Limb (tissue), 2 donors: ENCODE data around the gene CSTF2T.

Experiments used
- DNase-seq, 2 donors: peaks; one replicate each; pipeline ENCODE4 v3.0.0-alpha.2; 2016; ENCODE audit errors: extremely low spot score in 2 of 2

The CSTF2T gene

GRCh38 chr10:51699475-51700227 is at the start of gene CSTF2T:
Gene CSTF2T (minus strand): TSS chr10:51699595. CDS start chr10:51699549, 46 bp downstream.
- DNase-seq = peak; percentile 91 to 96

GRCh38 chr10:51748959-51749358 is 49.6 kb upstream of the CSTF2T start:
- no peak for DNase-seq

DNA sequence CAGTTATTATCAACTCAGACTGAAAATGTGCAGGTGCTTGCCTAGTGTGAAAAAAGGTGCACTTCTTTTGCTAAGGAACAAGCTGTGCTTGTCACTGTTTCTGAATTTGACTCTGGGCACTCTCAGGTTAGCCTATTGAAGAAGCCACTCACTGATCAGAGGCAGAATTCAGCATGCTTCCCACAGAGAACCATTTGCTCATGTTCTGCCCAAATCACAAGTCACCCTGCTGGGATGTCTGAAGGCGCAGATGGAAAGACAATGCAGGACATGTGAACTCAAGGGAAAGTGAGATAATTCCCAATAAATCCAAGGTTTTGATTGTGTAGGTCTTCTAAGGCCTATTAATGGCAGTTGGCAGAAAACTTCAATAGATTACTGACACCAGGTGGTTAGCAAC is 47.8 kb upstream of the CSTF2T start:
- DNase-seq = no peak

- no peak for DNase-seq
These were observed 46.0 kb upstream of the CSTF2T start for GRCh38 chr10:51745397-51745796.

GRCh38 chr10:51744235-51745000 is 45.0 kb upstream of the CSTF2T start:
- no peak for DNase-seq

- DNase-seq = no peak
These were observed 43.8 kb upstream of the CSTF2T start for GRCh38 chr10:51743146-51743545.

- no peak for DNase-seq
These were observed 33.7 kb upstream of the CSTF2T start for GRCh38 chr10:51733057-51733456.

GRCh38 chr10:51729822-51730555 is 30.6 kb upstream of the CSTF2T start:
- DNase-seq = no peak

DNA sequence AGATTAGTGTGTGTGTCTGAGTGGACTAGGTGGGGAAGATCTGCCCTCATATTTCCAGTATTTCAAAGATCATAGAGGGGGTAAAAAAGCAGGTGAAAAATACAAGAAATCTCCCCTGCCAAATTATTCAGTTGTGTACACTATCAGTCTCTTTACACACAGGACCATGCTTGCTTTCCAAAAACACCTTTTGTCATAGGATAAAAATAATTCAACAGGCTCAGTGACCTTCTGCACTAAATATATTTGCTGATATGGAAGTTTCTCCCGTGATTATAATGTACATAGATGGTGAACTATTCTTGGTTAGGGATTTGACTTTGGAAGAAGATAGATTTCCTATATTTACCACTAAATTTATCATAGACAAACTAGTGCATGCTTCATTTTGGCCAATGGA is 24.6 kb upstream of the CSTF2T start:
- no peak for DNase-seq

DNA sequence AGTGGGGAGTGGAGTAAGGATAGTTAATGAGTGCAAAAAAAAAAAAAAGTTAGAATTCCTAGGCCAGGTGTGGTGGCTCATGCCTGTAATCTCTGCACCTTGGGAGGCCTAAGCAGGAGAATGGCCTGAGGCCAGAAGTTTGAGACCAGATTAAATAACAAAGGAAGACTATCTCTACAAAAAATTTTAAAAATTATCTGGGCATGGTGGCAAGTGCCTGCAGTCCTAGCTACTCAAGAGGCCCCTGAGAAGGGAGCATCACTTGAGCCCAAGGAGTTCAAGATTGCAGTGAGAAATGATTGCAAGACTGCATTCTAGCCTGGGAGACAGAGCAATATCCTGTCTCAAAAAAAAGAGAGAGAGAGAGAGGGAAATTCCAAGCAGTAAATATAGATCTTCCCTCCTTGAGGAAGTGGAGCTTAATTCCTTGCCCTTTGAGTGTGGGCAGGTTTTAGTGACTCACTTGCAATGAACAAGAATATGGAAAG is 19.5 kb upstream of the CSTF2T start:
- DNase-seq = no peak

DNA sequence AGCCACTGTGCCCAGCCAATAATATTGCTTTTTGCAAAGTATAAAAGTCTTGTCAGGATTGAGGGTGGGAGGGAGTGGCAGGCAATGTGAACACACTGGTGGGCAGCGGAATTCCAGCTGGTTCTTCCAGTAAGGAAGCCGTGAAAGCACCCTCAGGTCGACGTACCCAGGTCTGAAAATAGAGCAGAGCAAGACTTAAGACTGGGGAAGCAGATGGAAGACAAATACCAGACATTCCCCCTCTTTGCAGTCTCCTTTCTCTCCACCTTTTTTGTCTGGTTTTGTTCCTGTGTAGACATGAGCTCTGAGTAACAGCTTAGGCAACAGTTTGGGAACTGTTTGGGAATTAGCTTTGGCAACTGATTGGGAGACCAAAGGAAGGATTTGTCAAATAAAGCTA is 17.6 kb upstream of the CSTF2T start:
- DNase-seq = no peak

- no peak for DNase-seq
These were observed 12.1 kb upstream of the CSTF2T start for GRCh38 chr10:51711519-51711891.

- no peak for DNase-seq
These were observed 10.1 kb upstream of the CSTF2T start for GRCh38 chr10:51709324-51709972.

GRCh38 chr10:51708609-51709008 is 9.2 kb upstream of the CSTF2T start:
- no peak for DNase-seq

- DNase-seq = no peak
These were observed 8.5 kb upstream of the CSTF2T start for GRCh38 chr10:51707821-51708424.

DNA sequence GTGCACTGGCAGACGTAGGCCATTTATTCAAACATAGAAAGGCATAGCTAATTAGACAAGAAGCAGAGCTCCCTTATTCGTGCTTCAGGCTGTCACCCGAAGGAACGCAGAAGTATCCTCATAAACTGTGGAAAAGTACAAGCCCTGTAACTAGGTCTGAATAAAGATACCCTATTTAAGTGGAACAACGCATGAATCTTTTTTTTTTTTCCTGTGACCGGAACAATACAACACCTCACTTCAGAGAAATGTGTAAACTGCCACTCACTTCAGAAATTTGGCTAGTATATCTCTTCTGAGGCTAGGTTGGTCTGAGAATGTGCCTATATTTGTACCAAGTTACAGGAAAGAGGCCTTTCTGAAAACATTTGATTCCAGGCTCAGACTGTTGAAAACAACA is 8.0 kb upstream of the CSTF2T start:
- no peak for DNase-seq

GRCh38 chr10:51706225-51706624 is 6.8 kb upstream of the CSTF2T start:
- no peak for DNase-seq

GRCh38 chr10:51705774-51706173 is 6.4 kb upstream of the CSTF2T start:
- DNase-seq = no peak

GRCh38 chr10:51700228-51700817 is 928 bp upstream of the CSTF2T start:
- peak; percentile 54 to 67 for DNase-seq

DNA sequence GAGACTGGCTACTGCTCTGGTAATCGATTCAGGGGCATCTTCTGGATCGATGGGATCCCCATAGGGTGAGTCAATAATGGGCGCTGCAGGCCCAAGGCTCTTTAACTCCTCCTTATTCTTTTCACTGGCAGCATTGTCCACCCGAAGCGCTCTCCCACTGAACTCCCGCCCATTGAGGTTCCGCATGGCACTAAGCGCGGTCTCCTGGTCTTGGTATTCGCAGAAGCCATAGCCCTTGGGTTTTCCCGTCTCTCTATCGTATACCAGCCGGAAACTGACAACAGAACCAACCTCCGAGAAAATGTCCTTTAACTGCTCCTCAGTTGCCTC is 285 bp downstream of the CSTF2T start:
- no peak for DNase-seq
